Eye (tissue), 1 donor: ENCODE results near the gene IGSF9B.

Experiments
- DNase-seq: peaks from one replicate; pipeline ENCODE4 v3.0.0-alpha.2; 2015

IGSF9B gene

GRCh38 chr11:133918608-133919260 is 38.0 kb downstream of the IGSF9B start:
- DNase-seq: peak; percentile 34

GRCh38 chr11:133917921-133918607 is 38.7 kb downstream of the IGSF9B start:
- no peak for DNase-seq

- DNase-seq: no peak
Observed at GRCh38 chr11:133916784-133917440, 39.9 kb downstream of the IGSF9B start.

GRCh38 chr11:133913761-133914160 is 43.0 kb downstream of the IGSF9B start:
- no peak for DNase-seq

- no peak for DNase-seq
Observed at GRCh38 chr11:133911171-133911570, 45.6 kb downstream of the IGSF9B start.

- DNase-seq: no peak
Observed at GRCh38 chr11:133910101-133910500, 46.7 kb downstream of the IGSF9B start.

- no peak for DNase-seq
Observed at GRCh38 chr11:133908827-133909226, 47.9 kb downstream of the IGSF9B start.

GRCh38 chr11:133907841-133908241 is 48.9 kb downstream of the IGSF9B start:
- no peak for DNase-seq

- no peak for DNase-seq
Observed at GRCh38 chr11:133907216-133907615, 49.6 kb downstream of the IGSF9B start.

- DNase-seq: no peak
Observed at GRCh38 chr11:133906746-133907145, 50.0 kb downstream of the IGSF9B start.

- no peak for DNase-seq
Observed at GRCh38 chr11:133906241-133906640, 50.5 kb downstream of the IGSF9B start.

GRCh38 chr11:133905677-133906156 is 51.1 kb downstream of the IGSF9B start:
- no peak for DNase-seq

- DNase-seq: no peak
Observed at GRCh38 chr11:133904818-133905515, 51.8 kb downstream of the IGSF9B start.

GRCh38 chr11:133903875-133904817 is 52.6 kb downstream of the IGSF9B start:
- DNase-seq: no peak

- DNase-seq: no peak
Observed at GRCh38 chr11:133903056-133903455, 53.7 kb downstream of the IGSF9B start.

- no peak for DNase-seq
Observed at GRCh38 chr11:133902506-133902905, 54.3 kb downstream of the IGSF9B start.

GRCh38 chr11:133901999-133902398 is 54.8 kb downstream of the IGSF9B start:
- DNase-seq: no peak

GRCh38 chr11:133901316-133901715 is 55.5 kb downstream of the IGSF9B start:
- DNase-seq: no peak

- no peak for DNase-seq
Observed at GRCh38 chr11:133900176-133901105, 56.3 kb downstream of the IGSF9B start.

GRCh38 chr11:133898770-133899115 is 58.0 kb downstream of the IGSF9B start:
- DNase-seq: no peak
